Vagina (tissue), 2 donors: ENCODE results near the gene CSTF1. TPM values are rescaled to one million over a fixed set of nuclear protein-coding genes. Genes with fewer than 3 reads are reported as not detected.

ENCODE experiments used
- DNase-seq, 2 donors: peaks; one replicate each; pipeline ENCODE4 v3.0.0-alpha.2; 2017; ENCODE audit errors: extremely low spot score in 2 of 2
- H3K27ac ChIP-seq: fragments of 200-600 bp; sonication (generic); one replicate; pipeline ENCODE4 v1.5.1; 2019
- H3K27me3 ChIP-seq: fragments of 200-600 bp; sonication (generic); one replicate; pipeline ENCODE4 v1.5.1; 2019
- H3K36me3 ChIP-seq, 2 donors: fragments of 200-600 bp; sonication (generic); one replicate each; pipeline ENCODE4 v1.5.1; 2017 to 2019
- H3K4me1 ChIP-seq: fragments of 200-600 bp; sonication (generic); one replicate; pipeline ENCODE4 v1.5.1; 2019
- H3K4me3 ChIP-seq, 2 donors: fragments of 200-600 bp; sonication (generic); 1 replicate in 1 of 2; 2 replicates in 1 of 2; pipeline ENCODE4 v1.5.1; 2016 to 2019
- H3K9me3 ChIP-seq: fragments of 200-600 bp; sonication (generic); one replicate; pipeline ENCODE4 v1.5.1; 2019
- CTCF ChIP-seq, 3 experiments: fragments of 450-650 bp in 2 of 3; fragments of 200-600 bp in 1 of 3; sonication (generic) in 1 of 3; IDR thresholded peaks; one replicate each; pipeline ENCODE4 v1.5.1; 2017 to 2019; ENCODE audit warnings: antibody characterized with exemption in 3 of 3, mild to moderate bottlenecking in 2 of 3, moderate library complexity in 2 of 3
- POLR2A ChIP-seq, 2 donors: fragments of 450-650 bp; IDR thresholded peaks; one replicate each; pipeline ENCODE4 v1.6.1; 2017; ENCODE audit warnings: antibody characterized with exemption in 2 of 2, mild to moderate bottlenecking in 2 of 2, moderate library complexity in 2 of 2
- POLR2AphosphoS5 ChIP-seq, 2 donors: sonication (generic); formaldehyde crosslinking; IDR thresholded peaks; one replicate each; pipeline ENCODE4 v1.9.0; 2017; ENCODE audit warnings: antibody characterized with exemption in 2 of 2, mild to moderate bottlenecking in 2 of 2, low read depth in 1 of 2; ENCODE audit not compliant: insufficient read depth in 1 of 2
- intact Hi-C: fragments of 100-400 bp; cut with DNase I; formaldehyde crosslinking; loops from one replicate; pipeline ENCODE4 v1.15.1; 2023
- total RNA-seq: library from RNA; depleted of rRNA; stranded (reverse); fragments of >200 nt; gene quantifications from one replicate; pipeline ENCODE4 v1.2.3, GENCODE V29; 2016

The CSTF1 gene
- total RNA-seq, 1 donor from 2014 or later, result 27.0 TPM

GRCh38 chr20:56433221-56433879 lies 40.9 kb downstream of the CSTF1 start:
- H3K27me3 ChIP-seq, result no peaks in the 10 kb centered on the region
- H3K4me3 ChIP-seq, result no peak overlapping the region
- H3K4me1 ChIP-seq, result no peaks in the 10 kb centered on the region
- no peak for DNase-seq
- no peaks in the 10 kb centered on the region for H3K36me3 ChIP-seq
- no peak overlapping the region for H3K27ac ChIP-seq
- TF ChIP-seq CTCF (IDR thresholded peaks at IDR 0.05) (no peak), POLR2A (IDR thresholded peaks at IDR 0.05) (no peak), POLR2AphosphoS5 (IDR thresholded peaks at IDR 0.05; ENCODE audit: insufficient read depth in 1 of 2, low read depth in 1 of 2) (no peak)
- intact Hi-C loops, result no loop called here
- no peaks in the 10 kb centered on the region for H3K9me3 ChIP-seq

GRCh38 chr20:56433880-56434255 lies 41.4 kb downstream of the CSTF1 start:
- DNase-seq, result no peak
- no peak overlapping the region for H3K27ac ChIP-seq

GRCh38 chr20:56437196-56437960 lies 44.9 kb downstream of the CSTF1 start:
- no peak for DNase-seq
- intact Hi-C loops, result no loop called here
- H3K27ac ChIP-seq, result no peak overlapping the region
- no peaks in the 10 kb centered on the region for H3K36me3 ChIP-seq
- no peak for TF ChIP-seq POLR2AphosphoS5 (IDR thresholded peaks at IDR 0.05; ENCODE audit: insufficient read depth in 1 of 2, low read depth in 1 of 2)
- TF ChIP-seq POLR2A (IDR thresholded peaks at IDR 0.05), result no peak
- no peak for TF ChIP-seq CTCF (IDR thresholded peaks at IDR 0.05)
- H3K4me1 ChIP-seq, result peaks cover 12% of the 10 kb centered on the region
- no peaks in the 10 kb centered on the region for H3K27me3 ChIP-seq
- H3K4me3 ChIP-seq, result no peak overlapping the region
- H3K9me3 ChIP-seq, result no peaks in the 10 kb centered on the region

More at GRCh38 chr20:56433880-56434255, 41.4 kb downstream of the CSTF1 start:
- Histone ChIP-seq H3K36me3 (no peaks in the 10 kb centered on the region), H3K27me3 (no peaks in the 10 kb centered on the region), H3K4me3 (no peak overlapping the region), H3K4me1 (peaks cover under 1% of the 10 kb centered on the region), H3K9me3 (no peaks in the 10 kb centered on the region)
- intact Hi-C loops, result no loop called here
- TF ChIP-seq CTCF (IDR thresholded peaks at IDR 0.05), result no peak
- TF ChIP-seq POLR2A (IDR thresholded peaks at IDR 0.05), result no peak
- no peak for TF ChIP-seq POLR2AphosphoS5 (IDR thresholded peaks at IDR 0.05; ENCODE audit: insufficient read depth in 1 of 2, low read depth in 1 of 2)

- H3K4me3 ChIP-seq, result no peak overlapping the region
- intact Hi-C loops, result no loop called here
- no peak for TF ChIP-seq CTCF (IDR thresholded peaks at IDR 0.05)
- TF ChIP-seq POLR2A (IDR thresholded peaks at IDR 0.05), result no peak
- TF ChIP-seq POLR2AphosphoS5 (IDR thresholded peaks at IDR 0.05; ENCODE audit: insufficient read depth in 1 of 2, low read depth in 1 of 2), result no peak
- no peaks in the 10 kb centered on the region for H3K36me3 ChIP-seq
- no peaks in the 10 kb centered on the region for H3K9me3 ChIP-seq
- DNase-seq, result no peak
- peaks cover 12% of the 10 kb centered on the region for H3K4me1 ChIP-seq
- H3K27me3 ChIP-seq, result no peaks in the 10 kb centered on the region
- no peak overlapping the region for H3K27ac ChIP-seq
These were observed 45.8 kb downstream of the CSTF1 start for GRCh38 chr20:56438284-56438683.

GRCh38 chr20:56439771-56440291 lies 47.4 kb downstream of the CSTF1 start:
- intact Hi-C loops, result no loop called here
- no peaks in the 10 kb centered on the region for H3K9me3 ChIP-seq
- peaks cover 12% of the 10 kb centered on the region for H3K4me1 ChIP-seq
- H3K27me3 ChIP-seq, result no peaks in the 10 kb centered on the region
- no peak overlapping the region for H3K4me3 ChIP-seq
- H3K36me3 ChIP-seq, result no peaks in the 10 kb centered on the region
- H3K27ac ChIP-seq, result no peak overlapping the region
- TF ChIP-seq POLR2AphosphoS5 (IDR thresholded peaks at IDR 0.05; ENCODE audit: insufficient read depth in 1 of 2, low read depth in 1 of 2) (no peak), CTCF (IDR thresholded peaks at IDR 0.05) (no peak), POLR2A (IDR thresholded peaks at IDR 0.05) (no peak)
- no peak for DNase-seq
